Common myeloid progenitor, CD34-positive (primary cell): ENCODE data around the gene ZBTB8OS.
"Not testable (repeated sequence)": the region's sequence is repeated elsewhere in the genome, so short reads cannot be mapped to it uniquely, and the experiment has no call there.

Source experiments
- CTCF ChIA-PET: fragments of 350-600 bp; sonication (Branson Sonifier 250); formaldehyde crosslinking; loops from one replicate; lab custom pipeline; 2021; ENCODE audit warnings: antibody characterized with exemption; lab: Charles Lee
- POLR2A ChIA-PET: fragments of 350-600 bp; sonication (Branson Sonifier 250); formaldehyde crosslinking; loops from one replicate; lab custom pipeline; 2021; ENCODE audit warnings: antibody characterized with exemption; lab: Charles Lee
- DNase-seq, 3 donors: peaks; one replicate each; pipeline versions ENCODE4 v3.0.0 to v3.0.0-alpha.2; 2013
- H3K27ac ChIP-seq, 2 experiments: 1 replicate in 1 of 2; 2 replicates in 1 of 2; pipeline ENCODE4 v1.7.0; 2013; ENCODE audit warnings: inconsistent platforms in 2 of 2, low read length in 2 of 2, mild to moderate bottlenecking in 2 of 2, low read depth in 1 of 2, moderate library complexity in 1 of 2; ENCODE audit not compliant: severe bottlenecking in 2 of 2, insufficient read depth in 1 of 2, poor library complexity in 1 of 2
- H3K27me3 ChIP-seq, 5 experiments: replicated peaks in 2 of 5; 1 replicate in 3 of 5; 2 replicates in 2 of 5; pipeline versions ENCODE4 v1.6.1 to v1.7.0; 2013; ENCODE audit warnings: low read length in 4 of 5, mild to moderate bottlenecking in 2 of 5, moderate library complexity in 2 of 5, inconsistent platforms in 1 of 5; ENCODE audit not compliant: insufficient read depth in 5 of 5, control insufficient read depth in 4 of 5
- H3K36me3 ChIP-seq, 4 experiments: 1 replicate in 2 of 4; 2 replicates in 2 of 4; pipeline versions ENCODE4 v1.6.1 to v1.7.0; 2013; ENCODE audit warnings: low read length in 3 of 4, control low read depth in 1 of 4, mild to moderate bottlenecking in 1 of 4; ENCODE audit not compliant: control insufficient read depth in 4 of 4, insufficient read depth in 4 of 4
- H3K4me1 ChIP-seq, 4 experiments: 1 replicate in 3 of 4; 2 replicates in 1 of 4; pipeline versions ENCODE4 v1.6.1 to v1.7.1; 2013; ENCODE audit warnings: low read length in 3 of 4, mild to moderate bottlenecking in 3 of 4, control low read depth in 1 of 4, inconsistent platforms in 1 of 4, moderate library complexity in 1 of 4; ENCODE audit not compliant: control insufficient read depth in 4 of 4, insufficient read depth in 4 of 4; ENCODE audit errors: control extremely low read depth in 1 of 4
- H3K4me3 ChIP-seq, 7 experiments: 1 replicate in 4 of 7; 2 replicates in 3 of 7; pipeline versions ENCODE4 v1.5.1 to v1.7.0; 2013; ENCODE audit warnings: mild to moderate bottlenecking in 7 of 7, low read length in 6 of 7, moderate library complexity in 6 of 7, inconsistent platforms in 2 of 7, low read depth in 2 of 7, control low read depth in 1 of 7; ENCODE audit not compliant: insufficient read depth in 4 of 7, control insufficient read depth in 1 of 7; ENCODE audit errors: extremely low read depth in 1 of 7
- H3K9me3 ChIP-seq, 5 experiments: 1 replicate in 4 of 5; 2 replicates in 1 of 5; pipeline versions ENCODE4 v1.6.1 to v1.7.1; 2013; ENCODE audit warnings: low read length in 4 of 5, mild to moderate bottlenecking in 2 of 5, inconsistent platforms in 1 of 5, low read depth in 1 of 5, moderate library complexity in 1 of 5; ENCODE audit not compliant: control insufficient read depth in 4 of 5, insufficient read depth in 2 of 5; ENCODE audit errors: control extremely low read depth in 1 of 5
- WGBS: methylation state at CpG from one replicate; pipeline ENCODE4 v1.1.5; 2013; ENCODE audit not compliant: insufficient coverage; 5-methylcytosine and 5-hydroxymethylcytosine counted together

ZBTB8OS gene

GRCh38 chr1:32651461-32652073 is 1.2 kb upstream of the ZBTB8OS start:
- Histone ChIP-seq H3K4me3 (peak overlapping the region; percentile 32 to 87 (median 78)), H3K27me3 (no peaks in the 10 kb centered on the region), H3K27ac (peak overlapping the region; percentile 91 to 98), H3K9me3 (no peaks in the 10 kb centered on the region), H3K4me1 (peaks cover 10 to 41% (median 32%) of the 10 kb centered on the region in 4 experiments), H3K36me3 (peaks cover 0 to 40% (median 22%) of the 10 kb centered on the region in 4 experiments)
- CTCF ChIA-PET = interaction anchor here (1.4 kb wide), 1 partner anchor 130 kb away, joined by 4 read pairs; no protein-coding TSS in a partner anchor
- POLR2A ChIA-PET = interaction anchor here (0.7 kb wide), 1 partner anchor 209 kb away, joined by 4 read pairs; no protein-coding TSS in a partner anchor
- no peak for DNase-seq
- 1% methylated on average over 34 of the region's 43 CpGs for WGBS

DNA sequence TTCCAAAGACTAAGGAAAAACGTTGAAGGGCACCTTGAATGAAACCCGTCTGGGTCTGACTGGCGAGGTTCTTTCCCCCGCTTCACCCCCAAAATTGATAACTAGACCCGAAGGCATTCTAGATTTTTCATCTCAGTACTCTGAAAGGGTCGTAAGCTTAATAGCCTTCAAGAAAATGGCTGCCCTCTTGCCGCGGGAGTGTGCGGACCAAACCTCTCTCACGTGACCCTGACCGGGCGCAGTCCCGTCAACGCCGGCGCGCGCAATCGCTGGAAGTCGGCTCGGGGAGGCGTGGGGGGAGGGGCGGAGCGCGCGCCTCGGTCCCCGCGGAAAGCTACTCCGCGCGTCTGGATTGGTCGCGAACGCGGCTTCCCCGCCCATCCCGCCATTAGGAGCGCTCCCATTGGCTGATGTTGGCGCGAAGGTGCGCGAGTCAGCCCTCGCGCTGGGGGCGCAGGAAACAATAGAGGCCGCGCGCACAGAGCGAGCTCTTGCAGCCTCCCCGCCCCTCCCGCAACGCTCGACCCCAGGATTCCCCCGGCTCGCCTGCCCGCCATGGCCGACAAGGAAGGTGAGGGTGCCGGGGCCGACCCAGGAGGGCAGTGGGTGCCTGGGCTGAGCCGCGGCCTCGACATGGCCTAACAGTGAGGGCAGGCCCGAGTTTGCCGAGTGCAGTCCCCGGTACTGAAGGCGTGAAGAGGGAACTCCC is 556 bp upstream of the ZBTB8OS start, which contains the start of gene RBBP4:
Gene RBBP4, plus strand, starts transcription at position 457 of the 709 bp plus-strand sequence. Its CDS starts 99 bp downstream, at position 556.
- CTCF ChIA-PET = interaction anchor here (0.6 to 1.4 kb wide), 2 partner anchors 130 to 380 kb away, joined by 3 to 4 read pairs; no protein-coding TSS in a partner anchor
- H3K4me1 ChIP-seq = peaks cover 10 to 41% (median 32%) of the 10 kb centered on the region in 4 experiments

GRCh38 chr1:32647308-32648134 is 2.8 kb downstream of the ZBTB8OS start:
- CTCF ChIA-PET = interaction anchor here (2.1 kb wide), 1 partner anchor 23 kb away, joined by 5 read pairs; no protein-coding TSS in a partner anchor
- WGBS = 95% methylated on average over 2 of the region's 6 CpGs

More for the DNA sequence above, 556 bp upstream of the ZBTB8OS start, which contains the start of gene RBBP4:
- peak within 1 kb of the TSS; percentile 35 to 95 (median 79) for H3K4me3 ChIP-seq
- POLR2A ChIA-PET = interaction anchor here (0.7 kb wide), 1 partner anchor 208 kb away, joined by 4 read pairs; no protein-coding TSS in a partner anchor
- peak; percentile 97 to 98 (median 98) for DNase-seq
- H3K27ac ChIP-seq = peak within 1 kb of the TSS; percentile 96 to 98
- peaks cover under 1 to 36% (median 17%) of the 10 kb centered on the region in 4 experiments for H3K36me3 ChIP-seq
- no peaks in the 10 kb centered on the region for H3K9me3 ChIP-seq
- WGBS = under 1% methylated on average over 60 of the region's 67 CpGs
- no peaks in the 10 kb centered on the region for H3K27me3 ChIP-seq

GRCh38 chr1:32644426-32644825 is 5.9 kb downstream of the ZBTB8OS start:
- no peak overlapping the region for H3K27ac ChIP-seq
- DNase-seq = no peak
- H3K9me3 ChIP-seq = no peaks in the 10 kb centered on the region
- WGBS = no CpG with 5 or more reads among the region's 4 CpGs
- peaks cover 0 to 10% (median 4%) of the 10 kb centered on the region in 4 experiments for H3K4me1 ChIP-seq
- no peak overlapping the region for H3K4me3 ChIP-seq
- H3K36me3 ChIP-seq = peaks cover 0 to 3% (median 0%) of the 10 kb centered on the region in 4 experiments
- ChIA-PET CTCF (no interaction called here), POLR2A (interaction anchor here (0.7 kb wide), 1 partner anchor 74 kb away, joined by 4 read pairs; no protein-coding TSS in a partner anchor)
- H3K27me3 ChIP-seq = no peaks in the 10 kb centered on the region

More at GRCh38 chr1:32647308-32648134, 2.8 kb downstream of the ZBTB8OS start:
- no peak overlapping the region for H3K4me3 ChIP-seq
- no peak for DNase-seq
- peaks cover 6 to 28% (median 22%) of the 10 kb centered on the region in 4 experiments for H3K4me1 ChIP-seq
- H3K36me3 ChIP-seq = peaks cover 0 to 7% (median 3%) of the 10 kb centered on the region in 4 experiments
- POLR2A ChIA-PET = interaction anchor here (0.7 kb wide), 2 partner anchors 38 to 102 kb away, joined by 3 read pairs; no protein-coding TSS in a partner anchor
- no peaks in the 10 kb centered on the region for H3K27me3 ChIP-seq
- no peak overlapping the region for H3K27ac ChIP-seq
- H3K9me3 ChIP-seq = no peaks in the 10 kb centered on the region

DNA sequence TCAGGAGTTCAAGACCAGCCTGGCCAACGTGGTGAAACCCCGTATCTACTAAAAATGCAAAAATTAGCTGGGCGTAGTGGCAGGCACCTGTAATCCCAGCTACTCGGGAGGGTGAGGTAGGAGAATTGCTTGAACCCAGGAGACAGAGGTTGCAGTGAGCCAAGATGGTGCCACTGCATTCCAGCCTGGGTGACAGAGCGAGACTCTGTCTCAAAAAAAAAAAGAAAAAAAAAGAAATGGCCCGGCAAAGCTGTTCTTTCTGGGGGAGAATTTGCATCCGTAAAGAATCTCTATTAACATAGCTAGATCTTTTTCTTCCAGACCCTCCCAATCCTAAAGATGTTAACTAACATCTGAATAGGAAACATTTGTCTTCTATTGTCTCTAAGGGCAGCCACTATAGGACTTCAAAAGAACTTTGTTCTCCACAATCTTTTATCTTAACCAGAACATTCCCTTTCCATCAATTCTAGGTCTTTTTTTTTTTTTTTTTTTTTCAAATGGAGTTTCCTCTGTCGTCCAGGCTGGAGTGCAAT is 8.0 kb downstream of the ZBTB8OS start:
- POLR2A ChIA-PET = interaction anchor here (0.6 kb wide), 1 partner anchor 140 kb away, joined by 5 read pairs; no protein-coding TSS in a partner anchor
- H3K27me3 ChIP-seq, H3K4me1 ChIP-seq, H3K4me3 ChIP-seq, H3K36me3 ChIP-seq, H3K9me3 ChIP-seq, H3K27ac ChIP-seq, CTCF ChIA-PET, DNase-seq: not testable (repeated sequence)
- 97% methylated on average over 6 of the region's 8 CpGs for WGBS

GRCh38 chr1:32639489-32640075 is 10.8 kb downstream of the ZBTB8OS start:
- no peak for DNase-seq
- Histone ChIP-seq H3K36me3 (peaks cover 0 to 3% (median 0%) of the 10 kb centered on the region in 4 experiments), H3K4me3 (no peak overlapping the region), H3K27ac (no peak overlapping the region), H3K27me3 (no peaks in the 10 kb centered on the region), H3K9me3 (no peaks in the 10 kb centered on the region), H3K4me1 (no peaks in the 10 kb centered on the region)
- ChIA-PET POLR2A (no interaction called here), CTCF (interaction anchor here (1.1 kb wide), 1 partner anchor 119 kb away, joined by 3 read pairs; no protein-coding TSS in a partner anchor)
- 100% methylated on average over 1 of the region's 1 CpG for WGBS
